PC-9 (cell line): ENCODE data around the gene RFC4. TPM values are rescaled to one million over a fixed set of nuclear protein-coding genes. Genes with fewer than 3 reads are reported as not detected.

Source experiments
- BruUV-seq: library from RNA; stranded (reverse); fragments of 400-500 nt; replicated peaks from 2 replicates; lab custom pipeline; 2021; lab: Mats Ljungman, UMichigan
- CTCF ChIA-PET: fragments of 300-600 bp; sonication (Branson Sonifier 250); formaldehyde crosslinking; loops from one replicate; lab custom pipeline; 2022; ENCODE audit warnings: antibody characterized with exemption; lab: Charles Lee
- POLR2A ChIA-PET: fragments of 300-600 bp; sonication (Branson Sonifier 250); formaldehyde crosslinking; loops from one replicate; lab custom pipeline; 2022; ENCODE audit warnings: antibody characterized with exemption; ENCODE audit not compliant: unreplicated experiment; lab: Charles Lee
- DNase-seq, 2 experiments: peaks; one replicate each; pipeline versions ENCODE4 v3.0.0 to v3.0.0-alpha.2; 2015 to 2022; ENCODE audit warnings: mixed read lengths in 1 of 2
- H2AFZ ChIP-seq: fragments of 200-600 bp; sonication (generic); 2 replicates; pipeline ENCODE4 v1.8.1; 2017; ENCODE audit warnings: antibody characterized with exemption
- H3F3A ChIP-seq: fragments of 200-600 bp; sonication (generic); 2 replicates; pipeline ENCODE4 v1.8.1; 2017; ENCODE audit warnings: antibody characterized with exemption, mild to moderate bottlenecking, low read depth; ENCODE audit not compliant: insufficient read depth
- H3K27ac ChIP-seq: fragments of 200-600 bp; sonication (generic); 2 replicates; pipeline ENCODE4 v1.6.1; 2016; ENCODE audit warnings: mixed run types
- H3K27me3 ChIP-seq: fragments of 200-600 bp; sonication (generic); 2 replicates; pipeline ENCODE4 v1.6.1; 2016; ENCODE audit warnings: low read depth, mixed run types; ENCODE audit not compliant: insufficient read depth
- H3K36me3 ChIP-seq: fragments of 200-600 bp; sonication (generic); 2 replicates; pipeline ENCODE4 v1.6.1; 2016; ENCODE audit warnings: low read depth, mixed run types
- H3K4me1 ChIP-seq: fragments of 200-600 bp; sonication (generic); replicated peaks from 2 replicates; pipeline ENCODE4 v1.6.1; 2016; ENCODE audit warnings: mixed run types; ENCODE audit not compliant: insufficient read depth
- H3K4me2 ChIP-seq: fragments of 200-600 bp; sonication (generic); 2 replicates; pipeline ENCODE4 v1.6.1; 2017; ENCODE audit warnings: mixed run types
- H3K4me3 ChIP-seq: fragments of 200-600 bp; sonication (generic); 2 replicates; pipeline ENCODE4 v1.6.1; 2016; ENCODE audit warnings: mixed run types
- H3K79me2 ChIP-seq: fragments of 200-600 bp; sonication (generic); 2 replicates; pipeline ENCODE4 v1.6.1; 2017; ENCODE audit warnings: low read depth, mixed run types
- H3K9me2 ChIP-seq: fragments of 200-600 bp; sonication (generic); 2 replicates; pipeline ENCODE4 v1.8.1; 2017; ENCODE audit warnings: mild to moderate bottlenecking; ENCODE audit not compliant: insufficient read depth
- H3K9me3 ChIP-seq: fragments of 200-600 bp; sonication (generic); 2 replicates; pipeline ENCODE4 v1.8.1; 2016; ENCODE audit warnings: low read depth; ENCODE audit not compliant: insufficient read depth
- H4K20me1 ChIP-seq: fragments of 200-600 bp; sonication (generic); 2 replicates; pipeline ENCODE4 v1.8.1; 2017; ENCODE audit not compliant: insufficient read depth
- CTCF ChIP-seq: fragments of 200-600 bp; sonication (generic); conservative IDR thresholded peaks from 2 replicates; pipeline ENCODE4 v1.6.1; 2017; ENCODE audit warnings: mixed run types, antibody characterized with exemption, mild to moderate bottlenecking, moderate library complexity
- EZH2 ChIP-seq: fragments of 200-600 bp; sonication (generic); IDR thresholded peaks from 2 replicates; pipeline ENCODE4 v1.8.0; 2017; ENCODE audit warnings: antibody characterized with exemption, low read depth
- intact Hi-C: fragments of 100-400 bp; cut with micrococcal nuclease; formaldehyde crosslinking; loops from one replicate; pipeline ENCODE4 v1.10.0; 2022; ENCODE audit not compliant: unreplicated experiment
- total RNA-seq: library from RNA; stranded (reverse); gene quantifications from 2 replicates; pipeline ENCODE4 v1.2.3, GENCODE V29; 2021

RFC4 gene
- total RNA-seq, 1 experiment from 2014 or later: 94.5 TPM

GRCh38 chr3:186785495-186786018, 20.7 kb downstream of the RFC4 start:
- Histone ChIP-seq H4K20me1 (peaks cover 66% of the 10 kb centered on the region), H3K9me3 (no peaks in the 10 kb centered on the region), H3K27me3 (no peaks in the 10 kb centered on the region), H3K4me3 (peak overlapping the region; percentile 92), H3K4me1 (peaks cover 34% of the 10 kb centered on the region), H3K4me2 (peak overlapping the region; percentile 93), H3K79me2 (peaks cover 61% of the 10 kb centered on the region), H3F3A (peaks cover 79% of the 10 kb centered on the region), H3K27ac (peak overlapping the region; percentile 93), H2AFZ (no peak overlapping the region), H3K9me2 (no peaks in the 10 kb centered on the region), H3K36me3 (peaks cover 65% of the 10 kb centered on the region)
- BruUV-seq: no TSS peak
- intact Hi-C loops: no loop called here
- no peak for DNase-seq
- CTCF ChIA-PET: interaction anchor here (0.5 to 1.2 kb wide), 2 partner anchors 19 to 171 kb away, joined by 3 to 6 read pairs; no protein-coding TSS in a partner anchor
- TF ChIP-seq CTCF: no peak; the same call in 1 of the 2 replicates
- no peak for TF ChIP-seq EZH2
- POLR2A ChIA-PET: interaction anchor here (0.7 kb wide), 2 partner anchors 20 to 90 kb away, joined by 3 read pairs; no protein-coding TSS in a partner anchor

- H2AFZ ChIP-seq: no peak overlapping the region
- peak overlapping the region; percentile 93 for H3K4me2 ChIP-seq
- H3K36me3 ChIP-seq: peaks cover 64% of the 10 kb centered on the region
- POLR2A ChIA-PET: interaction anchor here (0.7 kb wide), 2 partner anchors 21 to 90 kb away, joined by 3 read pairs; no protein-coding TSS in a partner anchor
- H3K9me3 ChIP-seq: no peaks in the 10 kb centered on the region
- peaks cover 60% of the 10 kb centered on the region for H4K20me1 ChIP-seq
- H3K27ac ChIP-seq: peak overlapping the region; percentile 93
- peak overlapping the region; percentile 92 for H3K4me3 ChIP-seq
- CTCF ChIA-PET: interaction anchor here (0.5 to 1.6 kb wide), 4 partner anchors 18 to 170 kb away, joined by 3 to 6 read pairs (median 4); no protein-coding TSS in a partner anchor
- no peaks in the 10 kb centered on the region for H3K9me2 ChIP-seq
- intact Hi-C loops: loop anchor here (1.0 to 5.0 kb wide), 2 partner anchors 25 to 678 kb away; partner anchors contain the start of gene ETV5
- H3F3A ChIP-seq: peaks cover 73% of the 10 kb centered on the region
- TF ChIP-seq EZH2: no peak
- no peak for TF ChIP-seq CTCF
- no peaks in the 10 kb centered on the region for H3K27me3 ChIP-seq
- peaks cover 61% of the 10 kb centered on the region for H3K79me2 ChIP-seq
- BruUV-seq: no TSS peak
- DNase-seq: peak in 1 of 2 experiments; percentile 66
- H3K4me1 ChIP-seq: peaks cover 34% of the 10 kb centered on the region
These were observed 21.3 kb downstream of the RFC4 start for GRCh38 chr3:186784820-186785494.

- no peaks in the 10 kb centered on the region for H3K9me3 ChIP-seq
- peak overlapping the region; percentile 93 for H3K27ac ChIP-seq
- H2AFZ ChIP-seq: no peak overlapping the region
- CTCF ChIA-PET: interaction anchor here (0.6 to 1.6 kb wide), 3 partner anchors 139 to 1026 kb away, joined by 3 to 5 read pairs (median 3); no protein-coding TSS in a partner anchor
- TF ChIP-seq CTCF (no peak), EZH2 (no peak)
- POLR2A ChIA-PET: interaction anchor here (0.5 to 1.7 kb wide), 10 partner anchors 8 to 1529 kb away, joined by 3 to 15 read pairs (median 5); partner anchors contain the start of gene DNAJB11
- DNase-seq: peak; percentile 59 to 84
- H3K79me2 ChIP-seq: peaks cover 60% of the 10 kb centered on the region
- peaks cover 62% of the 10 kb centered on the region for H3F3A ChIP-seq
- H3K4me3 ChIP-seq: peak overlapping the region; percentile 92
- intact Hi-C loops: loop anchor here (1.0 to 5.0 kb wide), 5 partner anchors 24 to 677 kb away; partner anchors contain the start of genes DNAJB11 and ETV5
- H3K27me3 ChIP-seq: no peaks in the 10 kb centered on the region
- peaks cover 34% of the 10 kb centered on the region for H3K4me1 ChIP-seq
- TSS peak; percentile 43 for BruUV-seq
- peaks cover 54% of the 10 kb centered on the region for H3K36me3 ChIP-seq
- peak overlapping the region; percentile 93 for H3K4me2 ChIP-seq
- H3K9me2 ChIP-seq: no peaks in the 10 kb centered on the region
- peaks cover 49% of the 10 kb centered on the region for H4K20me1 ChIP-seq
These were observed 22.4 kb downstream of the RFC4 start for GRCh38 chr3:186783731-186784515.
